ENCODE results near the gene TXNRD1. TPM values are rescaled to one million over a fixed set of nuclear protein-coding genes. Genes with fewer than 3 reads are reported as not detected.

TXNRD1 gene
- total RNA-seq, 1 donor from 2014 or later = 82.7 TPM

DNA sequence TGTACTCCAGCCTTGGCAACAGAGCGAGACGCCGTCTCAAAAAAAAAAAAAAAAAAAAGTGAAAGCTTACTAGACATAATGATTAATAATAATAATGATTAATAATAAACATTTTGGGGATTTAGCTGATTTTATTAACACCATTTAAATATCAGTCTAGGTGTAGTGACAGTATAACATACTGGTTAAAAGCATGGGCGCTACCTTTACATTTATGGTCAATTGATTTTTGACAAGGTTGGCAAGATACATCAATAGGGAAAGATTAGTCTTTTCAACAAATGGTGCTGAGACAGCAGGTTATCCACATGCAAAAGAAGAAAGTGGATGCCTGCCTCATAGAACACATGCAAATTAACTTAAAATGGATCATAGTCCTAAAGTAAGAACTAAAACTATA lies 34.3 kb downstream of the TXNRD1 start:
- no peak for DNase-seq (ENCODE audit: low spot score)
- no peaks in the 10 kb centered on the region for H3K4me1 Mint-ChIP-seq (ENCODE audit: low read depth)
- no peaks in the 10 kb centered on the region for H3K27me3 Mint-ChIP-seq (ENCODE audit: low read depth)
- no peaks in the 10 kb centered on the region for H3K9me3 Mint-ChIP-seq (ENCODE audit: low read depth)
- no peak overlapping the region for H3K27ac Mint-ChIP-seq (ENCODE audit: unreplicated experiment)
- H3K4me3 Mint-ChIP-seq (ENCODE audit: unreplicated experiment) = no peak overlapping the region
- TF ChIP-seq, protein P1, sequence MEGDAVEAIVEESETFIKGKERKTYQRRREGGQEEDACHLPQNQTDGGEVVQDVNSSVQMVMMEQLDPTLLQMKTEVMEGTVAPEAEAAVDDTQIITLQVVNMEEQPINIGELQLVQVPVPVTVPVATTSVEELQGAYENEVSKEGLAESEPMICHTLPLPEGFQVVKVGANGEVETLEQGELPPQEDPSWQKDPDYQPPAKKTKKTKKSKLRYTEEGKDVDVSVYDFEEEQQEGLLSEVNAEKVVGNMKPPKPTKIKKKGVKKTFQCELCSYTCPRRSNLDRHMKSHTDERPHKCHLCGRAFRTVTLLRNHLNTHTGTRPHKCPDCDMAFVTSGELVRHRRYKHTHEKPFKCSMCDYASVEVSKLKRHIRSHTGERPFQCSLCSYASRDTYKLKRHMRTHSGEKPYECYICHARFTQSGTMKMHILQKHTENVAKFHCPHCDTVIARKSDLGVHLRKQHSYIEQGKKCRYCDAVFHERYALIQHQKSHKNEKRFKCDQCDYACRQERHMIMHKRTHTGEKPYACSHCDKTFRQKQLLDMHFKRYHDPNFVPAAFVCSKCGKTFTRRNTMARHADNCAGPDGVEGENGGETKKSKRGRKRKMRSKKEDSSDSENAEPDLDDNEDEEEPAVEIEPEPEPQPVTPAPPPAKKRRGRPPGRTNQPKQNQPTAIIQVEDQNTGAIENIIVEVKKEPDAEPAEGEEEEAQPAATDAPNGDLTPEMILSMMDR (IDR thresholded peaks at IDR 0.05) = no peak
- no peaks in the 10 kb centered on the region for H3K36me3 Mint-ChIP-seq (ENCODE audit: low read depth)

DNA sequence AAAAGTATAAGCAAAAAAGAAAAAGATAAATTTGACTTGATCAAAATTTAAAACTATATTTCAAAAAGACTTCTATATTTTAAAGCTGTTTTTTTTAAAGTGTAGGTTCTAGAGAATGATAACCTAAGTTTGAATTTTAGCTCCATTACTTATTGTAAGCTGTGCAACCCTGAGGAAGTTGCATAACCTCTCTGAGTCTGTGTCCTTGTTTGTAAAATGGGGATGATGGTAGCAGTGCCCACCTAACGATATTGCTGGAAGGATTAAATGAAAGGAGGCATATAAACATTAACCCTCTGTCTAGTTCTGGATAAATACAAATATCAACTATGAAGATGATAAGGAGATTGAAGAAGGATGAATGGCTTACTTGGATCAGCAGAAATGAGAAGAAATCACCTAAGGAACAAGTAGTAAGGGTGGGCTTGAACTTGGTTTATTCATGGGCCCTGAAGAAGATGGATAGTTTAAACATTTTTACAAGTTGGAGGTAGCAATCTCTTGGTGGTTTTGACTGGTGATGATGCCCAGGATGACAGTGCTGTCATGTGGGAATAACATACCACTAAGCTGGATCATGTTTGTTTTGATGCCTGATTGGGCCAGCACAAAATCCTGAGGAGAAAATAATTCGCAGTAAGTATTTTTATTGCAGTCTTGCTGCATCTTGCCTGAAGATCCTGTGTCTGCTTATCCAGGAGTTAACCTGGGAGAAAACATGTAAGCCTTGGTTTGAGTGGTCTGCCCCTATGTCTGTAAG lies 35.0 kb downstream of the TXNRD1 start:
- Mint-ChIP-seq H3K27me3 (ENCODE audit: low read depth) (no peaks in the 10 kb centered on the region), H3K27ac (ENCODE audit: unreplicated experiment) (no peak overlapping the region), H3K4me1 (ENCODE audit: low read depth) (no peaks in the 10 kb centered on the region), H3K9me3 (ENCODE audit: low read depth) (no peaks in the 10 kb centered on the region), H3K36me3 (ENCODE audit: low read depth) (no peaks in the 10 kb centered on the region), H3K4me3 (ENCODE audit: unreplicated experiment) (no peak overlapping the region)
- DNase-seq (ENCODE audit: low spot score) = no peak
- TF ChIP-seq, protein P1 (IDR thresholded peaks at IDR 0.05) = no peak

DNA sequence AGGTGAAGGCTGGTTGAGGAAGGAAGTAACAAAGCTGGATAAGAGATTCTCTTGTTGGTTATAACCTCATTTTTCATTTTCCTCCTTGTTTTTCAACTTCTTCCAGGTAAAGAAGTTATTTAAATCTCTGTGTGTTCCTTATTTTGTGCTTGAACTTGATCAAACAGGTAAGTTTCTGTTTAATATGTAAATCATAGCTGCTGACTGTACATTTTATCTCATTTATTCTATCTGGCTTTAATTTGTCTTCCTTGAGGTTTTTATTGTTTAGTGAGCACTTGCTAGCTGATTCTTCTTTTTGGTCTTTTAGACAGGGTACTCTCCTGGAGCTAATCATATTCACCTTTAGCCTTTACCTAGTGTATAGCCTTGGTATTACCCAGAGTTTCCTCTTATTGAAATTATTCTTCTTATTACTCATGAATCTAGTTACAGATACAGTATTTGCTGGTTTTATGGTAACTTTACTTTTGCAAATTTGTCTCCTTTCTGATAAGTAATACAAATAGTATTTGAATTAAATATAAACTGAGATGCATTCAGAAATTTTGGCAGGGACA lies 42.4 kb downstream of the TXNRD1 start:
- Mint-ChIP-seq H3K36me3 (ENCODE audit: low read depth) (no peaks in the 10 kb centered on the region), H3K4me3 (ENCODE audit: unreplicated experiment) (no peak overlapping the region), H3K9me3 (ENCODE audit: low read depth) (no peaks in the 10 kb centered on the region), H3K27ac (ENCODE audit: unreplicated experiment) (no peak overlapping the region), H3K27me3 (ENCODE audit: low read depth) (no peaks in the 10 kb centered on the region), H3K4me1 (ENCODE audit: low read depth) (no peaks in the 10 kb centered on the region)
- TF ChIP-seq, protein P1 (IDR thresholded peaks at IDR 0.05) = no peak
- DNase-seq (ENCODE audit: low spot score) = no peak

DNA sequence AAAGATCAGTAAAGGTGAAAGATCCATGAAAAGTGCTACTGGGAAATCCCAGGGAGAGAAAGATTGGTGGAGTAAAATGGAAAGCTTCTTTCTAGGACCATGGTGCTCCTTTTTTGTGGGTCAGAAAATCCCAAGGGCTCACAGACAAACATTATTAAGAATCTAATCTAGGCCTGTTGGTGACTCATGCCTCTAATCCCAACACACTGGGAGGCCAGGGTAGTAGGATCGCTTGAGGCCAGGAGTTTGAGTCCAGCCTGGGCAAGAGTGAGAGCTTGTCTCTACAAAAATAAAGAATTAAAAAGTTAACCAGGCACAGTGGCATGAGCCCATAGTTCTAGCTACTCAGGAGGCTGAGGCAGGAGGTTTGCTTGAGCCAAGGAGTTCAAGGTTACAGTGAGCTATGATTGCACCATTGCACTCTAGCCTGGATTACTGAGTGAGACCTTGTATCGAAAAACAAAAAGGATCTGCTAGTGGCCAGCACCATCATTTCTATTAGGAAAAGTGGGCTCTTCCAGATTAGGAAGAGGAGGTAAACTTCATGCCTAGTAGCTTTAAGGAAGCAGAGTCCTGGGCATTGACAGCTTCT lies 43.0 kb downstream of the TXNRD1 start:
- H3K4me3 Mint-ChIP-seq (ENCODE audit: unreplicated experiment) = no peak overlapping the region
- DNase-seq (ENCODE audit: low spot score) = no peak

DNA sequence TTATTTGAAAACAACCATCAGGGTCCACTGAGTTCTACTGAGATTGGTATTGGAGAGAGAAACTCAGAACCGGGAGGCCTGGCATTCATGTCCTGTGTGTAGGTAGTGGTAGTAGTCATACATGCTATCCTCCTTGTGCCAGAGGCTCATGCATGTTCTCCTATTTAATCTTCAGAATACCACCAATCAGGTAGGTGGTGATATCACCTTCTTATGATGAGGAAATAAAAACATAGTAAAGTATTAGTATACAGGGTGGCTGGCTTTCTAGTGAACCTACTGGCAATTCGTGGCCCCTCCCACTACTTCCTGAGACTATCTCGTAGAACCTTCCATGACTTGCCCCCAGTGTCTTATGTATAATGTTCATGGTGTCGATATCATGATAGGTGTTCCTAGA lies 47.4 kb downstream of the TXNRD1 start:
- H3K36me3 Mint-ChIP-seq (ENCODE audit: low read depth) = no peaks in the 10 kb centered on the region
- no peaks in the 10 kb centered on the region for H3K4me1 Mint-ChIP-seq (ENCODE audit: low read depth)
- no peaks in the 10 kb centered on the region for H3K27me3 Mint-ChIP-seq (ENCODE audit: low read depth)
- no peak overlapping the region for H3K27ac Mint-ChIP-seq (ENCODE audit: unreplicated experiment)
- H3K4me3 Mint-ChIP-seq (ENCODE audit: unreplicated experiment) = no peak overlapping the region
- DNase-seq (ENCODE audit: low spot score) = no peak
- H3K9me3 Mint-ChIP-seq (ENCODE audit: low read depth) = no peaks in the 10 kb centered on the region
- TF ChIP-seq, protein P1 (IDR thresholded peaks at IDR 0.05) = no peak

More for the DNA sequence above, 43.0 kb downstream of the TXNRD1 start:
- Mint-ChIP-seq H3K9me3 (ENCODE audit: low read depth) (no peaks in the 10 kb centered on the region), H3K4me1 (ENCODE audit: low read depth) (no peaks in the 10 kb centered on the region), H3K36me3 (ENCODE audit: low read depth) (no peaks in the 10 kb centered on the region), H3K27me3 (ENCODE audit: low read depth) (no peaks in the 10 kb centered on the region), H3K27ac (ENCODE audit: unreplicated experiment) (no peak overlapping the region)
- TF ChIP-seq, protein P1 (IDR thresholded peaks at IDR 0.05) = no peak
